Stomach (tissue), 4 donors: ENCODE measurements around the gene DHRS4.

Experiments
- CTCF ChIP-seq, 7 experiments: fragments of 450-650 bp in 4 of 7; fragments of 200-600 bp in 3 of 7; sonication (generic) in 3 of 7; IDR thresholded peaks; one replicate each; pipeline ENCODE4 v1.5.1; 2016 to 2019; ENCODE audit warnings: antibody characterized with exemption in 7 of 7, control low read depth in 2 of 7, mild to moderate bottlenecking in 1 of 7
- EP300 ChIP-seq: sonication (generic); formaldehyde crosslinking; IDR thresholded peaks from one replicate; pipeline ENCODE4 v1.6.1; 2017; ENCODE audit warnings: antibody characterized with exemption

GRCh38 chr14:23915559-23915958, 38.0 kb upstream of the DHRS4 start:
- TF ChIP-seq EP300: no peak
- no peak for TF ChIP-seq CTCF (IDR thresholded peaks at IDR 0.05)
